Activated naive CD8-positive, alpha-beta T cell treated with anti-CD3 and anti-CD28 coated beads, Interleukin-2, amount 10 ng/mL, durations not matched to agents 7 days and 5 days (primary cell): ENCODE results near the gene CES3. TPM values are rescaled to one million over a fixed set of nuclear protein-coding genes. Genes with fewer than 3 reads are reported as not detected.
"Not testable (repeated sequence)": the region's sequence is repeated elsewhere in the genome, so short reads cannot be mapped to it uniquely, and the experiment has no call there.

ENCODE experiments used
- ATAC-seq: fragments of 150-1000 bp; cut with Tn5 transposase; one replicate; pipeline ENCODE4 v1.10.0; 2021; ENCODE audit warnings: low read depth, moderate library complexity
- POLR2A ChIA-PET: fragments of 350-600 bp; sonication (Branson Sonifier 250); formaldehyde crosslinking; loops from one replicate; lab custom pipeline; 2021; ENCODE audit warnings: antibody characterized with exemption; lab: Charles Lee
- DNase-seq: peaks from one replicate; pipeline ENCODE4 v3.0.0; 2021
- H3K27ac Mint-ChIP-seq: one replicate; pipeline ENCODE4 v1.8.0; 2022; ENCODE audit warnings: mild to moderate bottlenecking, mixed read lengths
- H3K27me3 Mint-ChIP-seq: one replicate; pipeline ENCODE4 v1.8.0; 2022; ENCODE audit warnings: mild to moderate bottlenecking, moderate library complexity, mixed read lengths
- H3K36me3 Mint-ChIP-seq: one replicate; pipeline ENCODE4 v1.8.0; 2021; ENCODE audit warnings: mild to moderate bottlenecking, mixed read lengths
- H3K4me1 Mint-ChIP-seq: one replicate; pipeline ENCODE4 v1.8.0; 2021; ENCODE audit warnings: mixed read lengths
- H3K4me3 Mint-ChIP-seq: one replicate; pipeline ENCODE4 v1.8.0; 2022; ENCODE audit warnings: mild to moderate bottlenecking, moderate library complexity, mixed read lengths
- H3K9me3 Mint-ChIP-seq: one replicate; pipeline ENCODE4 v1.8.0; 2021; ENCODE audit warnings: mixed read lengths
- total RNA-seq, 2 experiments: library from RNA; stranded (reverse); gene quantifications; one replicate each; pipeline ENCODE4 v1.2.3, GENCODE V29; 2021

CES3 gene
- total RNA-seq, 2 experiments from 2014 or later = 4.8 to 8.3 TPM

GRCh38 chr16:66952430-66953110 lies 8.5 kb upstream of the CES3 start:
- DNase-seq (no peak), ATAC-seq (no peak)
- H3K4me1 Mint-ChIP-seq = peaks cover 6% of the 10 kb centered on the region
- peaks cover 48% of the 10 kb centered on the region for H3K27me3 Mint-ChIP-seq
- no peak overlapping the region for H3K27ac Mint-ChIP-seq
- POLR2A ChIA-PET = interaction anchor here (0.6 to 1.5 kb wide), 2 partner anchors 75 to 201 kb away, joined by 3 read pairs; no protein-coding TSS in a partner anchor
- peaks cover 3% of the 10 kb centered on the region for H3K9me3 Mint-ChIP-seq
- no peaks in the 10 kb centered on the region for H3K36me3 Mint-ChIP-seq
- no peak overlapping the region for H3K4me3 Mint-ChIP-seq

GRCh38 chr16:66953462-66954096 lies 7.5 kb upstream of the CES3 start:
- Mint-ChIP-seq H3K27me3 (peaks cover 42% of the 10 kb centered on the region), H3K36me3 (no peaks in the 10 kb centered on the region), H3K4me3 (no peak overlapping the region), H3K9me3 (peaks cover 3% of the 10 kb centered on the region), H3K4me1 (peaks cover 6% of the 10 kb centered on the region), H3K27ac (no peak overlapping the region)
- ATAC-seq (no peak), DNase-seq (no peak)
- POLR2A ChIA-PET = interaction anchor here (1.5 kb wide), 1 partner anchor 74 kb away, joined by 3 read pairs; no protein-coding TSS in a partner anchor

GRCh38 chr16:66954097-66954659 lies 6.9 kb upstream of the CES3 start:
- peaks cover 11% of the 10 kb centered on the region for H3K4me1 Mint-ChIP-seq
- peaks cover 3% of the 10 kb centered on the region for H3K9me3 Mint-ChIP-seq
- peak; percentile 81 for DNase-seq
- H3K4me3 Mint-ChIP-seq = no peak overlapping the region
- no peak overlapping the region for H3K27ac Mint-ChIP-seq
- peak; percentile 86 for ATAC-seq
- no peaks in the 10 kb centered on the region for H3K36me3 Mint-ChIP-seq
- peaks cover 36% of the 10 kb centered on the region for H3K27me3 Mint-ChIP-seq
- POLR2A ChIA-PET = interaction anchor here (1.5 kb wide), 1 partner anchor 73 kb away, joined by 3 read pairs; no protein-coding TSS in a partner anchor

GRCh38 chr16:66955363-66956153 lies 5.5 kb upstream of the CES3 start:
- POLR2A ChIA-PET = interaction anchor here (0.8 kb wide), 1 partner anchor 58 kb away, joined by 3 read pairs; no protein-coding TSS in a partner anchor
- not testable (repeated sequence) for H3K27ac Mint-ChIP-seq, H3K36me3 Mint-ChIP-seq, ATAC-seq, DNase-seq, H3K4me3 Mint-ChIP-seq, H3K9me3 Mint-ChIP-seq
- Mint-ChIP-seq H3K4me1 (peaks cover 15% of the 10 kb centered on the region), H3K27me3 (peaks cover 24% of the 10 kb centered on the region)

GRCh38 chr16:66956154-66956457 lies 5.0 kb upstream of the CES3 start:
- Mint-ChIP-seq H3K4me1 (peaks cover 19% of the 10 kb centered on the region), H3K27me3 (peaks cover 20% of the 10 kb centered on the region)
- POLR2A ChIA-PET = interaction anchor here (0.8 kb wide), 1 partner anchor 58 kb away, joined by 3 read pairs; no protein-coding TSS in a partner anchor

GRCh38 chr16:66958857-66959703 lies 2.0 kb upstream of the CES3 start:
- Mint-ChIP-seq H3K27me3 (peaks cover under 1% of the 10 kb centered on the region), H3K36me3 (no peaks in the 10 kb centered on the region), H3K9me3 (no peaks in the 10 kb centered on the region), H3K4me3 (no peak overlapping the region), H3K4me1 (peaks cover 28% of the 10 kb centered on the region), H3K27ac (no peak overlapping the region)
- POLR2A ChIA-PET = interaction anchor here (1.0 kb wide), 1 partner anchor 55 kb away, joined by 3 read pairs; no protein-coding TSS in a partner anchor
- DNase-seq = no peak
- no peak for ATAC-seq

More at GRCh38 chr16:66956154-66956457, 5.0 kb upstream of the CES3 start:
- not testable (repeated sequence) for H3K9me3 Mint-ChIP-seq, H3K27ac Mint-ChIP-seq, DNase-seq, ATAC-seq, H3K4me3 Mint-ChIP-seq, H3K36me3 Mint-ChIP-seq

- no peak overlapping the region for H3K27ac Mint-ChIP-seq
Observed at GRCh38 chr16:66959704-66960161, 1.3 kb upstream of the CES3 start.

GRCh38 chr16:66960270-66960669 lies 796 bp upstream of the CES3 start:
- no peak for DNase-seq
- no peak overlapping the region for H3K4me3 Mint-ChIP-seq
- H3K4me1 Mint-ChIP-seq = peaks cover 28% of the 10 kb centered on the region
- ATAC-seq = no peak
- POLR2A ChIA-PET = interaction anchor here (1.5 kb wide), 1 partner anchor 53 kb away, joined by 3 read pairs; no protein-coding TSS in a partner anchor
- H3K36me3 Mint-ChIP-seq = no peaks in the 10 kb centered on the region
- no peaks in the 10 kb centered on the region for H3K9me3 Mint-ChIP-seq
- no peak overlapping the region for H3K27ac Mint-ChIP-seq
- peaks cover 2% of the 10 kb centered on the region for H3K27me3 Mint-ChIP-seq

More at GRCh38 chr16:66959704-66960161, 1.3 kb upstream of the CES3 start:
- Mint-ChIP-seq H3K36me3 (no peaks in the 10 kb centered on the region), H3K4me3 (no peak overlapping the region), H3K9me3 (no peaks in the 10 kb centered on the region), H3K4me1 (peaks cover 28% of the 10 kb centered on the region), H3K27me3 (no peaks in the 10 kb centered on the region)
- POLR2A ChIA-PET = interaction anchor here (1.5 kb wide), 1 partner anchor 53 kb away, joined by 3 read pairs; no protein-coding TSS in a partner anchor
- DNase-seq = no peak
- ATAC-seq = no peak

GRCh38 chr16:66961914-66962313 lies 848 bp downstream of the CES3 start:
- peaks cover 28% of the 10 kb centered on the region for H3K4me1 Mint-ChIP-seq
- POLR2A ChIA-PET = interaction anchor here (0.6 to 0.9 kb wide), 2 partner anchors 21 to 35 kb away, joined by 3 read pairs; no protein-coding TSS in a partner anchor
- no peaks in the 10 kb centered on the region for H3K9me3 Mint-ChIP-seq
- DNase-seq (no peak), ATAC-seq (peak; percentile 38)
- H3K4me3 Mint-ChIP-seq = peak overlapping the region; percentile 73
- H3K27me3 Mint-ChIP-seq = peaks cover 5% of the 10 kb centered on the region
- peak overlapping the region; percentile 86 for H3K27ac Mint-ChIP-seq
- no peaks in the 10 kb centered on the region for H3K36me3 Mint-ChIP-seq

- Mint-ChIP-seq H3K36me3 (no peaks in the 10 kb centered on the region), H3K9me3 (no peaks in the 10 kb centered on the region), H3K27ac (no peak overlapping the region), H3K4me3 (no peak overlapping the region), H3K27me3 (peaks cover 5% of the 10 kb centered on the region), H3K4me1 (peaks cover 18% of the 10 kb centered on the region)
- ATAC-seq = no peak
- DNase-seq = no peak
- POLR2A ChIA-PET = interaction anchor here (1.1 to 1.5 kb wide), 2 partner anchors 10 to 50 kb away, joined by 5 to 6 read pairs; no protein-coding TSS in a partner anchor
Observed at GRCh38 chr16:66964049-66964448, 3.0 kb downstream of the CES3 start.

GRCh38 chr16:66968847-66969246 lies 7.8 kb downstream of the CES3 start:
- no peaks in the 10 kb centered on the region for H3K36me3 Mint-ChIP-seq
- no peaks in the 10 kb centered on the region for H3K4me1 Mint-ChIP-seq
- no peak overlapping the region for H3K4me3 Mint-ChIP-seq
- DNase-seq = no peak
- no peak overlapping the region for H3K27ac Mint-ChIP-seq
- ATAC-seq = no peak
- H3K27me3 Mint-ChIP-seq = peaks cover 5% of the 10 kb centered on the region
- H3K9me3 Mint-ChIP-seq = no peaks in the 10 kb centered on the region
- POLR2A ChIA-PET = no interaction called here
